Uterus (tissue), 4 donors: ENCODE results near the gene BCL7C. TPM values are rescaled to one million over a fixed set of nuclear protein-coding genes. Genes with fewer than 3 reads are reported as not detected.
"Not testable (repeated sequence)": the region's sequence is repeated elsewhere in the genome, so short reads cannot be mapped to it uniquely, and the experiment has no call there.

Source experiments
- DNase-seq, 2 donors: peaks; one replicate each; pipeline ENCODE4 v3.0.0-alpha.2; 2019 to 2020
- H3K27ac ChIP-seq, 2 donors: fragments of 200-600 bp; sonication (generic); 1 replicate in 1 of 2; 2 replicates in 1 of 2; pipeline ENCODE4 v1.5.1; 2016 to 2018
- H3K27me3 ChIP-seq, 2 donors: fragments of 200-600 bp; sonication (generic); one replicate each; pipeline ENCODE4 v1.5.1; 2018 to 2019; ENCODE audit warnings: control low read depth in 1 of 2
- H3K36me3 ChIP-seq, 2 donors: fragments of 200-600 bp; sonication (generic); one replicate each; pipeline ENCODE4 v1.5.1; 2019; ENCODE audit warnings: control low read depth in 1 of 2
- H3K4me1 ChIP-seq, 2 donors: fragments of 200-600 bp; sonication (generic); one replicate each; pipeline ENCODE4 v1.5.1; 2018 to 2019; ENCODE audit warnings: control low read depth in 1 of 2
- H3K4me3 ChIP-seq, 2 donors: fragments of 200-600 bp; sonication (generic); 1 replicate in 1 of 2; 2 replicates in 1 of 2; pipeline ENCODE4 v1.5.1; 2018 to 2019; ENCODE audit warnings: mild to moderate bottlenecking in 1 of 2
- H3K9me3 ChIP-seq, 2 donors: fragments of 200-600 bp; sonication (generic); one replicate each; pipeline ENCODE4 v1.5.1; 2019; ENCODE audit warnings: control low read depth in 1 of 2
- POLR2A ChIP-seq, 2 donors: fragments of 450-650 bp; IDR thresholded peaks; one replicate each; pipeline ENCODE4 v1.6.1; 2016; ENCODE audit warnings: antibody characterized with exemption in 2 of 2, mild to moderate bottlenecking in 1 of 2, moderate library complexity in 1 of 2
- intact Hi-C: fragments of 100-400 bp; cut with DNase I; formaldehyde crosslinking; loops from one replicate; pipeline ENCODE4 v1.15.1; 2023; ENCODE audit warnings: low total_unique reads
- total RNA-seq, 4 donors: library from RNA; depleted of rRNA in 3 of 4; stranded (reverse); fragments of >200 nt in 3 of 4; gene quantifications; one replicate each; pipeline versions ENCODE4 v1.1.0 to v1.2.4, GENCODE V29; 2014 to 2023
- TF ChIP-seq, protein P1 (sequence below), 4 experiments: fragments of 200-600 bp in 2 of 4; fragments of 450-650 bp in 2 of 4; sonication (generic) in 2 of 4; IDR thresholded peaks; one replicate each; pipeline ENCODE4 v1.5.1; 2016 to 2019; ENCODE audit warnings: antibody characterized with exemption in 4 of 4, mild to moderate bottlenecking in 2 of 4, moderate library complexity in 1 of 4
- donor health status: DM: yes; HTN: yes; CAD: no.

The BCL7C gene
- total RNA-seq, 4 donors from 2014 or later = 16.5 to 44.8 (median 35.2) TPM

- intact Hi-C loops = no loop called here
- Histone ChIP-seq H3K27ac (peak overlapping the region; percentile 99 to 100), H3K9me3 (no peaks in the 10 kb centered on the region), H3K4me1 (peaks cover 6 to 7% of the 10 kb centered on the region in 2 donors), H3K36me3 (no peaks in the 10 kb centered on the region), H3K4me3 (peak overlapping the region; percentile 73 to 87), H3K27me3 (no peaks in the 10 kb centered on the region)
- DNase-seq = peak in 1 of 2 donors; percentile 39
- TF ChIP-seq, protein P1, sequence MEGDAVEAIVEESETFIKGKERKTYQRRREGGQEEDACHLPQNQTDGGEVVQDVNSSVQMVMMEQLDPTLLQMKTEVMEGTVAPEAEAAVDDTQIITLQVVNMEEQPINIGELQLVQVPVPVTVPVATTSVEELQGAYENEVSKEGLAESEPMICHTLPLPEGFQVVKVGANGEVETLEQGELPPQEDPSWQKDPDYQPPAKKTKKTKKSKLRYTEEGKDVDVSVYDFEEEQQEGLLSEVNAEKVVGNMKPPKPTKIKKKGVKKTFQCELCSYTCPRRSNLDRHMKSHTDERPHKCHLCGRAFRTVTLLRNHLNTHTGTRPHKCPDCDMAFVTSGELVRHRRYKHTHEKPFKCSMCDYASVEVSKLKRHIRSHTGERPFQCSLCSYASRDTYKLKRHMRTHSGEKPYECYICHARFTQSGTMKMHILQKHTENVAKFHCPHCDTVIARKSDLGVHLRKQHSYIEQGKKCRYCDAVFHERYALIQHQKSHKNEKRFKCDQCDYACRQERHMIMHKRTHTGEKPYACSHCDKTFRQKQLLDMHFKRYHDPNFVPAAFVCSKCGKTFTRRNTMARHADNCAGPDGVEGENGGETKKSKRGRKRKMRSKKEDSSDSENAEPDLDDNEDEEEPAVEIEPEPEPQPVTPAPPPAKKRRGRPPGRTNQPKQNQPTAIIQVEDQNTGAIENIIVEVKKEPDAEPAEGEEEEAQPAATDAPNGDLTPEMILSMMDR (IDR thresholded peaks at IDR 0.05) = no peak
- TF ChIP-seq POLR2A (IDR thresholded peaks at IDR 0.05) = no peak
Measured at GRCh38 chr16:30895627-30896260, 1.9 kb upstream of the BCL7C start.

DNA sequence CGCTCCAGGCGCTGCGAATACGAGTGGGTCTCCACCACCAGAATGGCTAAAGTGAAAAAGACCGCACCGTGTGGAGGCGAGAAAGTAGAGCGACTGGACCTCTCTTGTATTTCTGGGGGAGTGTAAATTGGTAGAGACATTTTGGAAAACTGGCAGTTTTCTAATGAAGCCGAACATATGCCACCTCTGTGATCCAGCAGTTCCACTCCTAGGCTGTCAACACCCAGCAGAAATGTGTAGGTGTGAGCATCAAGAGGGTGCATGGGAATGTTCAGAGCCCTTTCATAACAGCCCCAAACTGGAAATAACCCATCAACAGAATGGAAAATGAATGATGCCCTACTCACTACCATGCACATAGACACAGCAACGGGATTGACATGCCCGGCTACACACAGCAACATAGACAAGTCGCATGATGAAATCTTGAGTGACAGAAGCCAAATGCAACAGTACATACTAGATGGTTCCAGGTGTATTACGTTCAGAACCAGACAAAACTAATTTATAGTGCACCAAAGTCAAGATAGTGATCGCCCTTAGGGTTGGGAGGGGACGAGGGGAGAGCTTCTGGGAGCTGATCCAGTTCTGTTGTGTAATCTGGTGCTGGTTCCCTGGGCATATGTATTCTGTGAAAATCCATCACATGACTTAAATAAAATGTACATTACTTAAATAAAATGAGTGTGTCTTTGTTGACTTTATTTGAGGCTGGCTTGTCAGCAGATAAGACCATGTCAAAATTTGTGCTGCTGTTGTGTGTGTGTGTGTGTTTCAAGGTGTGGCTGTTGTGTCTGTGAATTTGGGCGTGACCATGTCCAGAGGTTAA is 877 bp upstream of the BCL7C start:
- Histone ChIP-seq H3K36me3 (no peaks in the 10 kb centered on the region), H3K27ac (peak overlapping the region; percentile 99 to 100), H3K27me3 (no peaks in the 10 kb centered on the region), H3K4me3 (peak overlapping the region; percentile 65 to 67), H3K9me3 (no peaks in the 10 kb centered on the region), H3K4me1 (peaks cover 6 to 7% of the 10 kb centered on the region in 2 donors)
- no peak for TF ChIP-seq POLR2A (IDR thresholded peaks at IDR 0.05)
- TF ChIP-seq, protein P1 (IDR thresholded peaks at IDR 0.05) = no peak
- no peak for DNase-seq
- intact Hi-C loops = no loop called here

DNA sequence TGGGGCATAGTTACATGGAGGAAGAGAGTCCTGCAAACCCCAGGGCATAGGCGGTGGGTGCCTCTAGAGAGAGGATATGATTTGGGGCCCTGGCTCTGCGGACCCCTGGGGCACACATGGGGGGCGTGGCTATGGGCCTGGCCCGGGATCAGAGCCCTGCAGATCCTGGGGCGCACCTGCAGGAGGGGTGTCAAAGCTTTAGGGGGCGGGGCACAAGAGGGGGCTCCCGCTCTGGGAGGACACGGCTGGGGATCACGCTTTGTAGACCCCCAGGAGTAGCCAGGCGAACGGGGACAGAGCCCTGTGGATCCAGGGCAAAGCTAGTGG is 497 bp downstream of the BCL7C start:
- H3K27me3 ChIP-seq = no peaks in the 10 kb centered on the region
- peak in 1 of 2 donors; percentile 46 for DNase-seq
- TF ChIP-seq POLR2A (IDR thresholded peaks at IDR 0.05) = no peak
- TF ChIP-seq, protein P1 (IDR thresholded peaks at IDR 0.05) = no peak
- no peaks in the 10 kb centered on the region for H3K36me3 ChIP-seq
- intact Hi-C loops = no loop called here
- H3K27ac ChIP-seq = peak overlapping the region; percentile 99 to 100
- H3K4me1 ChIP-seq = peaks cover 6 to 7% of the 10 kb centered on the region in 2 donors
- H3K9me3 ChIP-seq = no peaks in the 10 kb centered on the region
- peak overlapping the region; percentile 65 to 67 for H3K4me3 ChIP-seq

- peak overlapping the region; percentile 65 to 67 for H3K4me3 ChIP-seq
- no peaks in the 10 kb centered on the region for H3K27me3 ChIP-seq
- H3K36me3 ChIP-seq = no peaks in the 10 kb centered on the region
- H3K4me1 ChIP-seq = peaks cover 6 to 7% of the 10 kb centered on the region in 2 donors
- DNase-seq = no peak
- TF ChIP-seq, protein P1 (IDR thresholded peaks at IDR 0.05) = no peak
- TF ChIP-seq POLR2A (IDR thresholded peaks at IDR 0.05) = no peak
- peak overlapping the region; percentile 99 to 100 for H3K27ac ChIP-seq
- intact Hi-C loops = no loop called here
- H3K9me3 ChIP-seq = no peaks in the 10 kb centered on the region
Measured at GRCh38 chr16:30892670-30893416, 1.0 kb downstream of the BCL7C start.

- DNase-seq, H3K36me3 ChIP-seq, intact Hi-C loops, H3K27ac ChIP-seq, H3K9me3 ChIP-seq, H3K27me3 ChIP-seq, H3K4me1 ChIP-seq, H3K4me3 ChIP-seq: not testable (repeated sequence)
Measured at GRCh38 chr16:30891043-30891823, 2.6 kb downstream of the BCL7C start.
